GM19238 (cell line): ENCODE measurements around the gene MAB21L3.
"Not testable (repeated sequence)": the region's sequence is repeated elsewhere in the genome, so short reads cannot be mapped to it uniquely, and the experiment has no call there.

Experiments used
- DNase-seq: peaks from one replicate; pipeline ENCODE4 v3.0.0; 2011; ENCODE audit warnings: low spot score; ENCODE audit not compliant: insufficient read length

The MAB21L3 gene

GRCh38 chr1:116138277-116138792 is 27.1 kb downstream of the MAB21L3 start:
- no peak for DNase-seq

- DNase-seq: no peak
These were observed 28.5 kb downstream of the MAB21L3 start for GRCh38 chr1:116139592-116140134.

- no peak for DNase-seq
These were observed 33.0 kb downstream of the MAB21L3 start for GRCh38 chr1:116144151-116144550.

- DNase-seq: not testable (repeated sequence)
These were observed 35.4 kb downstream of the MAB21L3 start for GRCh38 chr1:116146447-116147113.

- no peak for DNase-seq
These were observed 35.9 kb downstream of the MAB21L3 start for GRCh38 chr1:116147114-116147510.

- no peak for DNase-seq
These were observed 36.8 kb downstream of the MAB21L3 start for GRCh38 chr1:116147972-116148371.

GRCh38 chr1:116148967-116149366 is 37.8 kb downstream of the MAB21L3 start:
- DNase-seq: no peak

- DNase-seq: no peak
These were observed 39.2 kb downstream of the MAB21L3 start for GRCh38 chr1:116150368-116150767.

- peak; percentile 91 for DNase-seq
These were observed 40.8 kb downstream of the MAB21L3 start for GRCh38 chr1:116151739-116152576.

GRCh38 chr1:116152577-116152943 is 41.4 kb downstream of the MAB21L3 start:
- DNase-seq: no peak

- DNase-seq: no peak
These were observed 41.9 kb downstream of the MAB21L3 start for GRCh38 chr1:116152950-116153691.

GRCh38 chr1:116153692-116154031 is 42.5 kb downstream of the MAB21L3 start:
- no peak for DNase-seq

GRCh38 chr1:116154536-116154935 is 43.3 kb downstream of the MAB21L3 start:
- no peak for DNase-seq

- no peak for DNase-seq
These were observed 45.9 kb downstream of the MAB21L3 start for GRCh38 chr1:116157096-116157495.

GRCh38 chr1:116159177-116159576 is 48.0 kb downstream of the MAB21L3 start:
- DNase-seq: no peak

- no peak for DNase-seq
These were observed 48.4 kb downstream of the MAB21L3 start for GRCh38 chr1:116159611-116160010.

GRCh38 chr1:116161390-116161789 is 50.2 kb downstream of the MAB21L3 start:
- DNase-seq: no peak

GRCh38 chr1:116161877-116162390 is 50.7 kb downstream of the MAB21L3 start:
- no peak for DNase-seq

- no peak for DNase-seq
These were observed 52.3 kb downstream of the MAB21L3 start for GRCh38 chr1:116163533-116163932.

- no peak for DNase-seq
These were observed 53.0 kb downstream of the MAB21L3 start for GRCh38 chr1:116164150-116164549.

GRCh38 chr1:116164604-116165368 is 53.6 kb downstream of the MAB21L3 start:
- no peak for DNase-seq
